Measurements from ENCODE around the gene DMD.

DNA sequence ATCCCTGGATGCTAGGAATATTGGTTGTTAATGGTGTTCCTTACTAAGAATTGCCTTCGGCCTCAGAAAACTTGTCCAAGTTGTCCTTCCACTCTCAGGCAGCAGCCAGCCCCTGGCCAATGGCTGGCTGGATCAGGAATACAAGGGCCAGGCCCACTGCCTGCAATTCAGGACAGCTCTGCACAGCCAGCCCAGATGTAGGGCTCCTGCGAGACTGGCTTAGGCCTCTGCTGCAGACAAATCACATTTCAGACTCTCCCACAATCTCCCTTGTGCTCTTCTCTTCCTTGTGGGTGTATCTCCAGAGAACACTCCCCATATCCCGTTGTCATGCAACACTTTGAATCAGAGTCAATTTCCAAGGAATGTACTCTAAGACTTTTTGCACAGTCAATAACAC is 1391.9 kb downstream of the DMD start:
- TF ChIP-seq, protein P1, sequence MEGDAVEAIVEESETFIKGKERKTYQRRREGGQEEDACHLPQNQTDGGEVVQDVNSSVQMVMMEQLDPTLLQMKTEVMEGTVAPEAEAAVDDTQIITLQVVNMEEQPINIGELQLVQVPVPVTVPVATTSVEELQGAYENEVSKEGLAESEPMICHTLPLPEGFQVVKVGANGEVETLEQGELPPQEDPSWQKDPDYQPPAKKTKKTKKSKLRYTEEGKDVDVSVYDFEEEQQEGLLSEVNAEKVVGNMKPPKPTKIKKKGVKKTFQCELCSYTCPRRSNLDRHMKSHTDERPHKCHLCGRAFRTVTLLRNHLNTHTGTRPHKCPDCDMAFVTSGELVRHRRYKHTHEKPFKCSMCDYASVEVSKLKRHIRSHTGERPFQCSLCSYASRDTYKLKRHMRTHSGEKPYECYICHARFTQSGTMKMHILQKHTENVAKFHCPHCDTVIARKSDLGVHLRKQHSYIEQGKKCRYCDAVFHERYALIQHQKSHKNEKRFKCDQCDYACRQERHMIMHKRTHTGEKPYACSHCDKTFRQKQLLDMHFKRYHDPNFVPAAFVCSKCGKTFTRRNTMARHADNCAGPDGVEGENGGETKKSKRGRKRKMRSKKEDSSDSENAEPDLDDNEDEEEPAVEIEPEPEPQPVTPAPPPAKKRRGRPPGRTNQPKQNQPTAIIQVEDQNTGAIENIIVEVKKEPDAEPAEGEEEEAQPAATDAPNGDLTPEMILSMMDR (conservative IDR thresholded peaks at IDR 0.05; ENCODE audit: low read length) = no peak
- TF ChIP-seq EZH2phosphoT487 (IDR thresholded peaks at IDR 0.05; ENCODE audit: borderline replicate concordance) = no peak
